C4-2B (cell line): ENCODE measurements around the gene IFNGR2.

Experiments used
- H3K27ac ChIP-seq: fragments of 450-650 bp; 2 replicates; pipeline ENCODE4 v1.5.1; 2017
- ZFX ChIP-seq: fragments of 450-650 bp; IDR thresholded peaks from 2 replicates; pipeline ENCODE4 v1.6.1; 2017
- TF ChIP-seq, protein P1 (sequence below): fragments of 450-650 bp; conservative IDR thresholded peaks from 2 replicates; pipeline ENCODE4 v1.5.1; 2017; ENCODE audit warnings: mild to moderate bottlenecking

Gene IFNGR2

DNA sequence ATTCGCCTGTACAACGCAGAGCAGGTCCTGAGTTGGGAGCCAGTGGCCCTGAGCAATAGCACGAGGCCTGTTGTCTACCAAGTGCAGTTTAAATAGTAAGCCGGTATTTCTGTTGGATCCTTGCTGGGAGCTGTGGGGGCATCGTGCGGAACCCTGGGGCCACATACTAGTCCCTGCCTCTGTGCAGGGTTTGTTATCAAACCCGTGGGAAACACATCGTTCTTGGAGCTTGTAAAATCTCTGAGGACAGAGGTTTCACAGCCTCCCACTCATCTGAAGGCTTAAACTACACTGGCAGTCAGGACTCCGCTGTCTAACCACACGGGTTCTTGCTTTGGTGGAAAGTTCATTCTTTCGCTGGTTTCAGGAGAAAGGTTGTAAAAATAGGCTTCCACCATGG is 11.7 kb downstream of the IFNGR2 start:
- TF ChIP-seq, protein P1, sequence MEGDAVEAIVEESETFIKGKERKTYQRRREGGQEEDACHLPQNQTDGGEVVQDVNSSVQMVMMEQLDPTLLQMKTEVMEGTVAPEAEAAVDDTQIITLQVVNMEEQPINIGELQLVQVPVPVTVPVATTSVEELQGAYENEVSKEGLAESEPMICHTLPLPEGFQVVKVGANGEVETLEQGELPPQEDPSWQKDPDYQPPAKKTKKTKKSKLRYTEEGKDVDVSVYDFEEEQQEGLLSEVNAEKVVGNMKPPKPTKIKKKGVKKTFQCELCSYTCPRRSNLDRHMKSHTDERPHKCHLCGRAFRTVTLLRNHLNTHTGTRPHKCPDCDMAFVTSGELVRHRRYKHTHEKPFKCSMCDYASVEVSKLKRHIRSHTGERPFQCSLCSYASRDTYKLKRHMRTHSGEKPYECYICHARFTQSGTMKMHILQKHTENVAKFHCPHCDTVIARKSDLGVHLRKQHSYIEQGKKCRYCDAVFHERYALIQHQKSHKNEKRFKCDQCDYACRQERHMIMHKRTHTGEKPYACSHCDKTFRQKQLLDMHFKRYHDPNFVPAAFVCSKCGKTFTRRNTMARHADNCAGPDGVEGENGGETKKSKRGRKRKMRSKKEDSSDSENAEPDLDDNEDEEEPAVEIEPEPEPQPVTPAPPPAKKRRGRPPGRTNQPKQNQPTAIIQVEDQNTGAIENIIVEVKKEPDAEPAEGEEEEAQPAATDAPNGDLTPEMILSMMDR = no peak
- no peak for TF ChIP-seq ZFX
- no peak overlapping the region for H3K27ac ChIP-seq

DNA sequence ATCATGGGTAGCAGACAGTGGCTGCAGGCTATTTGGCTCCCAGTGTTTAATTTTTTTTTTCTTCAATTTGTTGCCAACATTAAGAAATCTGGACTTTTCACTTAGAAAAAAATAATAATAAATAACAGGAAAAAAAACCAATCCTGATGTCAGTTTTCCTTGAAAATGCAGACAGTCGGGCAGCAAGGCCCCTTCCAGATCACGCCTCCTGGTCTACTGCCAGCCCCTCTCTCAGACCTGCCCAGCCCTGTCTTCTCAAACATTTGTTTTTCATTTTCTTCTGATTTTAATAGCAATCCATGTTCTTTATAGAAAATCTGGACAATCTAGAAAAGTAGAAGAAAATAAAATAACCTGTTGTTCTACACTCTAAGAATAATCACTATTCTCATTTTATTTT is 15.5 kb downstream of the IFNGR2 start:
- no peak for TF ChIP-seq ZFX
- TF ChIP-seq, protein P1 = no peak
- H3K27ac ChIP-seq = no peak overlapping the region

DNA sequence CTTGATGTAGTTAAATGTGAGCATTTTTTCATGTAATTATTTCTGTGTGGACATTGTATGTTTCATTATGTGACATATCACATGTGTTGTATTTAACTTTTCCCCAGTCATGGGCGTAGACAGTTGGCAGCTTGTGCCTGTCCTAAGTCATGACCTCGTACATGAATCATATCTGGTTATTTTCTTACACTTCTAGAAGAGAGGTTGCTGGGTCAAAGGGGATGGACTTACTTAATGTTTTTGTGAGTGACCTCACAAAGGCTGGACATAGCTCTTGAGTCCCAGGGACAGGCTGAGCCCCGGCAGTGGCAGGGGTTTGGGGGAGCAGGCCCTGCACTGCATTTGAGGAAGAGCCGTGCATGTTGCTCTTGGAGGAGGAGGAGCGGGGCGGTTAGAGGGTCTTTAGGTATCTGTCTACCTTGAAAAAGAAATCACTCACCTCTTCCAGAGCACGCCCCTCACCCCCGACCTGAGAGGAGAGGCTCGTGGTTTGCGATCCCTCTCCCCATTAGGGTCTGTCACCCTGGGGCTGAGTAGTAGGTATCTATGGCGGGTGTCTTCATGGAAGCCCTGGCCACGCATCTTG is 16.4 kb downstream of the IFNGR2 start:
- TF ChIP-seq, protein P1 = no peak
- no peak for TF ChIP-seq ZFX
- no peak overlapping the region for H3K27ac ChIP-seq

DNA sequence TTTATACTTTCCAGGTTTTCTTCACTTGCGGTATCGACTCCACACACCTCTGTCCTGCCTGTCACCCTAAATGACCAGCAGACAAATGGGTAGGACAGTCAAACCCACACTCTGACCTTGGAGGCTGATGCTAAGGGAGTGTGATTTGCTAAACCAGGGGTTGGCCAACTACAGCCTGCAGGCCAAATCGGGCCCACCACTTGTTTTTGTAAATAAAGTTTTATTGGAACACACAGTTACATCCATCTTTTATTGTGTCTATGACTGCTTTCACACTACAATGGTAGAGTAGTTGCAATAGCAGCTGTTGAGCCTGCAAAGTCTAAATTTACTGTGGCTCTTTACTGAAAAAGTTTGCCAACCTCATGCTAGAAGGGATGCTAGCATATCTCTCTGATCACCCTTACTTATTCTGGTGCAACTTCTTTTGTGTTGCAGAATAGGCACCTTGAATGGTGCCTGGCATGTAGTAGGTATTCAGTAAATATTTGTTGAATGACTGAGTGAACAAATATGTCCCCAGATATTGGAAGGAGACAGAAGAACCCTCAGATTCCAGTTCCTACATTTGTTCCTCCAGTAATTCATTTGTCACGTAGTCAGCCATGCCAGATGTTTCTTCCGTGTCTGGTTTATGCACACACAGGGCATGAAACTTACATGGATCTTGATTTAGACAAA is 18.6 kb downstream of the IFNGR2 start:
- TF ChIP-seq, protein P1 = no peak
- TF ChIP-seq ZFX = no peak
- H3K27ac ChIP-seq = no peak overlapping the region

DNA sequence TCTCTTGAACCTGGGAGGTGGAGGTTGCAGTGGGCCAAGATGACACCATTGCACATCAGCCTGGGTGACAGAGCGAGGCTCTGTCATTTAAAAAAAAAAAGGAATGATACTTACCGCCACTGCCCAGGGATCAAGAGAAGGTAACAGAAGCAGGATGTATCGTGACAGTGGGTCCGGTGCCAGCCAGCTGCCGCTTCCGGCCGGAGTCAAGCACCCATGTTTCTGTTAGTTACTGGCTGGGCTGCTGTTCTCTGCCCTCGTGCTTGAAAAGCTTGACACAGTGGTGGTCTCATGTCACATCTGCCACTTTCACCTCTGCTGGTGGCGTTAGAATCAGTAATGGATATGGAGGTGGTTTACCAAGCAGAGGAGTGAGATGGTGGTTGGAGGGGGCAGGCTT is 21.0 kb downstream of the IFNGR2 start:
- no peak overlapping the region for H3K27ac ChIP-seq
- TF ChIP-seq, protein P1 = no peak
- no peak for TF ChIP-seq ZFX

DNA sequence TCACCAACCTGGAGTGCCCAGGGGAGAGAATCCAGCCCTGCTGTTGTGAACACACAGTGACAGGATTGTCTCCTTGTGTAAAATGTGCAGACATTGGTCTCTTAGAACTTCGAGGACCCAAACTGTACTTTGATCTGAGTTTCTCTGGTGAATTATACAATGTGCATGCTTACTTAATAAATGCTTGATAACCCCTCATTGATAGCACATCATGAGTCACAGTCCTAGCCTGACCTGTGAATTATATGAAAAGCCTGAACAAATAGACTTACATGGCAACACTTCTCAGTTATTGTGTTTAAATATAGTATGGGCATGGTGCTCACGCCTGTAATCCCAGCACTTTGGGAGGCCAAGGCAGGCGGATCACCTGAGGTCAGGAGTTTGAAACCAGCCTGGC is 22.6 kb downstream of the IFNGR2 start:
- no peak for TF ChIP-seq ZFX
- no peak overlapping the region for H3K27ac ChIP-seq

DNA sequence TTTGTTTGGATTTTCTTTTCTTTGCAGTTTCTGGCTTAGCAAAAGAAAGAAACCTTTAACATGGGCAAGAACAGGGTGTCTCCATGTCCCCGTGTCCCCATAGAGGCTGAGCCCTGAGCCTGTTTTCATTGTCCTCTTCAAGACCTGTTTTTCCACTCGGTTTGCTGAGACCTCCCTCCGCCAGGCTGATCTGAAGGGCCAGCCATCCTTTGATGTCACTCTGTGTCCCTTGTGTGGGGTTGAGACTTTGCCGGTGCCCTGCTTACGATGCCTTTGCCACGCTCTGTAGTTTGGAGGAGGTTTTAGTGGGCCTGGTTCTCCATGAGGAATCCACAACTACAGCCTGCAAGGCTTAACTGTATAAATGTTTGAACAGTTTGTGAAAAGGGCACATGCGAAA is 23.8 kb downstream of the IFNGR2 start:
- no peak overlapping the region for H3K27ac ChIP-seq
- TF ChIP-seq, protein P1 = no peak
- no peak for TF ChIP-seq ZFX

DNA sequence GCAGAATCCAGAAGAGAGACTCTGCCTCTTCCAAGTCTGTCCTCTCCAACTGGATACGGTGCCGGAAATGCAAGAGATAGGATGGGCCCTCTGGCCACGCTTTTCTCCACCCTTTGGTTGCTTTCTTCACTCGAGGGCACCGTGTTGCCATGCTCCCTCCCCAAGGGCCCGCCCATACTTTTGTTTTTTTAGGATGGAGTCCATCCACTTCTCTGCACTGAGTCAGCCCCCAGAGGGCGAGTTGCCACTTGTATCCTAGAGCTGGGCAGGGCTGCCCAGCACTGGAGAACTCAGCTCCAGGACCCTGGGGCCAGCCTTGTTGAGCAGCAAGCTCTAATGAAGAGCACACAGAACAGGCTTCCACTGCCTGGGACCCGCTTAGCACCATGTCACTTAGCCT is 25.5 kb downstream of the IFNGR2 start:
- no peak for TF ChIP-seq ZFX
- TF ChIP-seq, protein P1 = no peak
- H3K27ac ChIP-seq = no peak overlapping the region
